Epithelial cell of proximal tubule (primary cell): ENCODE measurements around the gene ST7. TPM values are rescaled to one million over a fixed set of nuclear protein-coding genes. Genes with fewer than 3 reads are reported as not detected.

Experiments used
- DNase-seq: peaks from one replicate; pipeline ENCODE4 v3.0.0-alpha.2; 2011; ENCODE audit warnings: low read depth
- H3K4me3 ChIP-seq: 2 replicates; pipeline ENCODE4 v1.5.1; 2011; ENCODE audit warnings: low read depth, mild to moderate bottlenecking, low read length
- CTCF ChIP-seq: conservative IDR thresholded peaks from 2 replicates; pipeline ENCODE4 v1.5.1; 2012; ENCODE audit warnings: low read depth, mild to moderate bottlenecking, low read length
- total RNA-seq: library from RNA; depleted of rRNA; stranded (reverse); fragments of >200 nt; gene quantifications from 2 replicates; pipeline ENCODE4 v1.2.3, GENCODE V29; 2015

The ST7 gene
- total RNA-seq, 1 donor from 2014 or later: 19.4 TPM

GRCh38 chr7:117009705-117010361 lies 56.5 kb downstream of the ST7 start:
- no peak for DNase-seq
- TF ChIP-seq CTCF: no peak

GRCh38 chr7:117010375-117011133 lies 57.3 kb downstream of the ST7 start:
- no peak for TF ChIP-seq CTCF
- no peak for DNase-seq
- no peak overlapping the region for H3K4me3 ChIP-seq

More at GRCh38 chr7:117009705-117010361, 56.5 kb downstream of the ST7 start:
- no peak overlapping the region for H3K4me3 ChIP-seq

GRCh38 chr7:117011419-117012260 lies 58.3 kb downstream of the ST7 start:
- TF ChIP-seq CTCF: no peak
- H3K4me3 ChIP-seq: no peak overlapping the region
- DNase-seq: no peak

GRCh38 chr7:117012284-117012683 lies 59.0 kb downstream of the ST7 start:
- no peak for DNase-seq
- TF ChIP-seq CTCF: no peak
- H3K4me3 ChIP-seq: no peak overlapping the region

GRCh38 chr7:117012696-117013095 lies 59.4 kb downstream of the ST7 start:
- DNase-seq: peak; percentile 12
- TF ChIP-seq CTCF: peak; percentile 62
- H3K4me3 ChIP-seq: no peak overlapping the region

GRCh38 chr7:117014099-117014656 lies 60.9 kb downstream of the ST7 start:
- TF ChIP-seq CTCF: no peak
- DNase-seq: no peak
- no peak overlapping the region for H3K4me3 ChIP-seq
